MCF 10A (cell line): ENCODE results near the gene CFAP61. TPM values are rescaled to one million over a fixed set of nuclear protein-coding genes. Genes with fewer than 3 reads are reported as not detected.
A peak's percentile ranks its signal among the peaks of the same experiment; 100 is the strongest.

Source experiments
- BruUV-seq: library from RNA; stranded (reverse); fragments of 400-500 nt; replicated peaks from 2 replicates; lab custom pipeline; 2021; lab: Mats Ljungman, UMichigan
- CTCF ChIA-PET: fragments of 300-600 bp; sonication (Branson Sonifier 250); formaldehyde crosslinking; extraction: SDS; loops from one replicate; lab custom pipeline; 2021; ENCODE audit warnings: antibody characterized with exemption, inconsistent platforms; lab: Yijun Ruan, JAX
- POLR2A ChIA-PET: fragments of 300-600, 350-650 bp; sonication (Branson Sonifier 250); formaldehyde crosslinking; extraction: SDS; loops from one replicate; lab custom pipeline; 2020; ENCODE audit warnings: antibody characterized with exemption, inconsistent platforms; lab: Yijun Ruan, JAX
- DNase-seq: peaks from one replicate; pipeline ENCODE4 v3.0.0-alpha.2; 2018; ENCODE audit not compliant: unreplicated experiment
- H3K27ac Mint-ChIP-seq: one replicate; pipeline ENCODE4 v1.8.0; 2022; ENCODE audit warnings: mild to moderate bottlenecking, low read depth, mixed read lengths; ENCODE audit not compliant: unreplicated experiment
- H3K27me3 Mint-ChIP-seq: one replicate; pipeline ENCODE4 v1.8.0; 2022; ENCODE audit warnings: mixed read lengths; ENCODE audit not compliant: insufficient read depth, unreplicated experiment
- H3K36me3 Mint-ChIP-seq: one replicate; pipeline ENCODE4 v1.8.0; 2022; ENCODE audit warnings: mild to moderate bottlenecking, moderate library complexity, mixed read lengths; ENCODE audit not compliant: insufficient read depth, unreplicated experiment
- H3K4me1 Mint-ChIP-seq: one replicate; pipeline ENCODE4 v1.8.0; 2022; ENCODE audit warnings: mixed read lengths; ENCODE audit not compliant: insufficient read depth, unreplicated experiment
- H3K4me3 Mint-ChIP-seq: one replicate; pipeline ENCODE4 v1.8.0; 2022; ENCODE audit warnings: mild to moderate bottlenecking, moderate library complexity, mixed read lengths; ENCODE audit not compliant: unreplicated experiment
- H3K9me3 Mint-ChIP-seq: one replicate; pipeline ENCODE4 v1.8.0; 2022; ENCODE audit warnings: mixed read lengths; ENCODE audit not compliant: unreplicated experiment
- intact Hi-C: fragments of 100-400 bp; cut with micrococcal nuclease; formaldehyde crosslinking; loops from 2 replicates; pipeline ENCODE4 v1.14.1; 2022
- total RNA-seq: library from RNA; stranded (reverse); gene quantifications from 2 replicates; pipeline ENCODE4 v1.2.3, GENCODE V29; 2022
- TF ChIP-seq, protein P1 (sequence below): fragments of 200-600 bp; IDR thresholded peaks from one replicate; pipeline ENCODE4 v1.8.0; 2022; ENCODE audit warnings: antibody characterized with exemption, mild to moderate bottlenecking; ENCODE audit not compliant: unreplicated experiment

CFAP61 gene
- total RNA-seq, 1 experiment from 2014 or later = 1.5 TPM

DNA sequence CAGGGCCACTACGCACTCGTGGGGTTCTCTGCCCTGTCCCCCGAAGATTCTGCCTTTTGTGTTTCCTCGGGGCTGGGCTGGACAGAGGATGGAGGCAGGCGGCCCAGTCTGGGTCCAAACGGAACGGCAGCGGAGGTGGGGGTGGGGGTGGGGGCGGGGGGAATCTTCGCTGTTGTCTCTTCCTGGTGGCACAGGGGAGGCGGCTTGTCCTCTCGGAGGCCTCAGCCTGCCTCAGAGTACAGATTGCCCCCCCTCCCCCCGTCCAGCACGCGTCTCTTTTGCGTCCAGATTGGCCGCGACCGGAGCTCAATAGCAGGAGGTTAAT lies 314.2 kb downstream of the CFAP61 start:
- CTCF ChIA-PET = no interaction called here

DNA sequence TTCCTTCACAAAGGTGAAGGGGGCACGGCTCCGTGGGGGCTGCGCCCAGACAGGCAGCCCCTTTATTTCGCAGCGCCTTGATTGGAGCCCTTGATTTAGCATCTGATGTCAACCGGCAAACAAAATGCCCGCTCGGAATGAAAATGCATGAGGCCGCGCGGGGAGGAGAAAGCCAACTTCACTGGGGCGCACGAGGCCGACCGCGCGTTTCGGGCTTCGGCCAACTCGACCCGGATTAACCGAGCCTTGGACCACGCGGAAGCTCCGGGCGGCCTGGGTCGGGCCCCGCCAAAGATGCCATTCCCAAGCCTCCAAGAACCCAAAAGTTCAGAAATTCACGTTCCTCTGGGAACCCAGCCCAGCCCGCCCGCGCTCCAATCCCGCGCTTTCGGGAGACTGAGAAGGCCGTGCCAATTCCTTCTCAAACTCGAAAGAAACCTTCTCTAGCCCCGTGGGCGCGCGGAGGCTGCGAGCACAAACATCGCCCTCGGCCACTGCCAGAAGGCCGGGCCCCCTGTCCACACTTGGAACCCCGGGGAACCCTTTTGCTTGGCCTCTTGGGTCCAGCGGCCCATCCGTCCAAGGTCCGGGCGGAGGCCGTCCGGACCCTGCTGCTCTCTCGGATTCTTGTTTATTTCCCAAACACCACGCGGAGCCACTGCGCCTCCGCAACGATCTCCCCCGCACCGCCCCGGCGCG lies 314.7 kb downstream of the CFAP61 start:
- Mint-ChIP-seq H3K4me1 (peaks cover 14% of the 10 kb centered on the region), H3K4me3 (peak overlapping the region; percentile 21), H3K36me3 (no peaks in the 10 kb centered on the region), H3K9me3 (no peaks in the 10 kb centered on the region), H3K27me3 (peaks cover 56% of the 10 kb centered on the region), H3K27ac (no peak overlapping the region)
- TF ChIP-seq, protein P1, sequence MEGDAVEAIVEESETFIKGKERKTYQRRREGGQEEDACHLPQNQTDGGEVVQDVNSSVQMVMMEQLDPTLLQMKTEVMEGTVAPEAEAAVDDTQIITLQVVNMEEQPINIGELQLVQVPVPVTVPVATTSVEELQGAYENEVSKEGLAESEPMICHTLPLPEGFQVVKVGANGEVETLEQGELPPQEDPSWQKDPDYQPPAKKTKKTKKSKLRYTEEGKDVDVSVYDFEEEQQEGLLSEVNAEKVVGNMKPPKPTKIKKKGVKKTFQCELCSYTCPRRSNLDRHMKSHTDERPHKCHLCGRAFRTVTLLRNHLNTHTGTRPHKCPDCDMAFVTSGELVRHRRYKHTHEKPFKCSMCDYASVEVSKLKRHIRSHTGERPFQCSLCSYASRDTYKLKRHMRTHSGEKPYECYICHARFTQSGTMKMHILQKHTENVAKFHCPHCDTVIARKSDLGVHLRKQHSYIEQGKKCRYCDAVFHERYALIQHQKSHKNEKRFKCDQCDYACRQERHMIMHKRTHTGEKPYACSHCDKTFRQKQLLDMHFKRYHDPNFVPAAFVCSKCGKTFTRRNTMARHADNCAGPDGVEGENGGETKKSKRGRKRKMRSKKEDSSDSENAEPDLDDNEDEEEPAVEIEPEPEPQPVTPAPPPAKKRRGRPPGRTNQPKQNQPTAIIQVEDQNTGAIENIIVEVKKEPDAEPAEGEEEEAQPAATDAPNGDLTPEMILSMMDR = no peak
- BruUV-seq = no TSS peak
- ChIA-PET POLR2A (no interaction called here), CTCF (no interaction called here)
- intact Hi-C loops = no loop called here
- DNase-seq = no peak

More for the DNA sequence above, 314.2 kb downstream of the CFAP61 start:
- Mint-ChIP-seq H3K27me3 (peaks cover 61% of the 10 kb centered on the region), H3K36me3 (no peaks in the 10 kb centered on the region), H3K4me3 (no peak overlapping the region), H3K27ac (no peak overlapping the region), H3K4me1 (peaks cover 14% of the 10 kb centered on the region), H3K9me3 (no peaks in the 10 kb centered on the region)
- DNase-seq = no peak
- POLR2A ChIA-PET = no interaction called here
- TF ChIP-seq, protein P1 = no peak
- no TSS peak for BruUV-seq
- intact Hi-C loops = no loop called here

DNA sequence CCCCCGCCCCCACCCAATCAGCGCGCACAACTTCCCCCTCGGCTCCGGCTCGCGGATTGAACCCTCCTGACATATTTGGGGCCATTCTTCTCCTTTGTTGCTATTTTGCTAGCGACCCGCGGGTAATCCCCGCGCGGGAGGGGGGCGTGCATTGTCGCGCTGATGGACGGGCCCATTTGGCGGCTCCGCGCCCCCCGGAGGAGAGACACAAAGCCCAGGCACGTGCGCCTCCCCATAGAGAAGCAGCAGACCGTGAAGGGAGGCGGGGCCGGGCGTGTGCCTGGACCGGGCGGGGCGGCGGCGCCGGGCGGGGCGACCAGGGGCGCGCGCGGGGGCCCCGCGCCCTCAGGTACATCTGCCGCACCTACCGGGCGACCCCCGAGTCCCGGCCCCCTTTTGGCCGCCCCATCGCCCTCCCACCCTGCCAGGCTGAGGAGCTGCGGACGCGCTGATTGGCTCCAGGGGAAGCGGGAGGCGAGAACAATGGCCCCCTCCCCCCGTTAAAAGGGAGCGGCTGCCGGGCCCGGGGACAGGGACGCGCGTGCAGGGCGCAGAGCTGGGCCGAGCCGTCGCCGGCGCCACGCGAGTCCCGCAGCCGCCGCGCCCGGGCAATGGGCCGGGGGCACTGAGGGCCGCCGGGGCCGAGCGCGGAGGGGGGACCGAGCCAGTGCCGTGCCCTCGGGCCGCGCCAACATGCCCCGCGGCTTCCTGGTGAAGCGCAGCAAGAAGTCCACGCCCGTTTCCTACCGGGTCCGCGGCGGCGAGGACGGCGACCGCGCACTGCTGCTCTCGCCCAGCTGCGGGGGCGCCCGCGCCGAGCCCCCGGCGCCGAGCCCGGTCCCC lies 315.5 kb downstream of the CFAP61 start, which contains the start of gene INSM1:
TSS of gene INSM1 (plus strand) at position 530 of the 843 bp plus-strand sequence. CDS start at position 694, 164 bp downstream.
- H3K27ac Mint-ChIP-seq = no peak within 1 kb of the TSS

More for the DNA sequence above, 315.5 kb downstream of the CFAP61 start, which contains the start of gene INSM1:
- Mint-ChIP-seq H3K4me3 (peak within 1 kb of the TSS; percentile 28), H3K36me3 (no peaks in the 10 kb centered on the region), H3K9me3 (no peaks in the 10 kb centered on the region), H3K27me3 (peaks cover 48% of the 10 kb centered on the region), H3K4me1 (peaks cover 12% of the 10 kb centered on the region)
- no TSS peak for BruUV-seq
- TF ChIP-seq, protein P1 = no peak
- intact Hi-C loops = no loop called here
- POLR2A ChIA-PET = no interaction called here
- CTCF ChIA-PET = no interaction called here
- DNase-seq = no peak
